ENCODE measurements around the gene PTGES2.
"Not testable (repeated sequence)": the region's sequence is repeated elsewhere in the genome, so short reads cannot be mapped to it uniquely, and the experiment has no call there.

Gene PTGES2

GRCh38 chr9:128084746-128085145, 42.8 kb downstream of the PTGES2 start:
- DNase-seq: no peak

- no peak for DNase-seq
Measured at GRCh38 chr9:128082151-128082550, 45.4 kb downstream of the PTGES2 start.

GRCh38 chr9:128081056-128081455, 46.5 kb downstream of the PTGES2 start:
- no peak for DNase-seq

GRCh38 chr9:128080206-128080605, 47.3 kb downstream of the PTGES2 start:
- no peak for DNase-seq

DNA sequence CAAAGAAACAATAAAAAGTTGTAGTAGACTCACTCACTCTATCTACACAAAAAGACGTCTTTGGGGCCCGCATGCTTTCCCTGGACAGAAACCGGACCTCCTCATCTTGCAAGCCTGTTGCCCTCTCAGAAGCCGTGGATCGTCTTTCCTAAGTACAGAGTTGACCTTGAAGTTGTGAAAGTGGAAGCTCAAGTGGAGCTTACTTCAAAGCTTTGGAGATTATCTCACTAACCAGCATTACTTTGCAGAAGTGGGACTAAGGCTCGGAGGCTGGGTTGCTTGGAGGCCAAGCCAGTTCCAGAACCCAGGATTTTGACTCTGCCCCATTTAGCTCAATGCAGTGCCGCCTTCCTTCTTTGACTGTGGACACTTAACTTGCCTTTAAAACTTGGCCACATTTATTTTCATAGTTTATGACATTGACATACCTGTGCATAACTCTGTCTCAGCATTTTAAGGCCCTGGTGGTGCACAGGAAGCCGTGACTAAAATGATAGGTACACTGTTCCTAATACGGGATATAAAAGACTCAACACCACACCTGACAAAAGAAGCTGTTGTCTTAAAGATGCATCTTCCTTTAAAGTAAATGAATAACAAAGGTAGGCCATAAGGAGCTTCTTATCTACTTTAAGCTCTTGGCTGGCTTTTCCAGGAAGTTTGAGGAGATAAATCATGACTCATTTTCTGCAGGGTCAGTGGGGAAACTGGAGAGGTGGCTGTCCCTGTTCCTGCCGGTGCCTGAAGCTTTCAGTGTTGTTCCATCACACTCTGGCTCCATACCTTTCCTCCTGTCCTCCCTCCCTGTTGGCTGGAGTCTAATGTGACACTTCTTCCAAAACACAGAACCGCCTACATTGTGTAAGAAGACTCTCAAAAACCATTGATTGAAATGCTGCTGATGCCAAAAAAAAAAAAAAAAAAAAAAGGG, 48.8 kb downstream of the PTGES2 start:
- DNase-seq: no peak

DNA sequence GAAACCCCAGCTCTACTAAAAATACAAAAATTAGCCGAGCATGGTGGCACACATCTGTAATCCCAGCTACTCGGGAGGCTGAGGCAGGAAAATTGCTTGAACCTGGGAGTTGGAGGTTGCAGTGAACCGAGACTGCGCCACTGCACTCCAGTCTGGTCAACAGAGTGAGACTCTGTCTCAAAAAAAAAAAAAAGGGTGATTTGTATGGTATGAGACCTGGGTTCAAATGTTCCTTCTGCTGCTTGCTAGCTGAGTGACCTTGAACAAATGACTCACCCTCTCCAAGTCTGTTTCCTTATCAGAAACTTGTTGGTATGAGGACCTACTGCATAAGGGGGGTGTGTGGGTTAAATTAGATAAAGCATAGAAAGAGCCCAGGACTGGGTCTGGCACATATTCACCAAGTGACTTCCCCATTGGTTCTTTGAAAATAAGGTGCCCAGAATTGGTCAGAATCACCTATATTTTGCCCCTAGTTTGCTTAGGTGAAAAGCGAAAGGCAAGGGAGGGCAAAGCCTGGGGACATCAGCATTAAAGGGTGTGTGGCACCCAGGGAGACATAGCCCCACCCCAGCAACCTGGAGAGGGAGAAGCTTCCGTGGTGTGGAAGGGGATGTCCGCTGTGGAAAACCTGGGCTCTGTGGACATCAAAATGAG, 49.6 kb downstream of the PTGES2 start:
- DNase-seq: no peak

DNA sequence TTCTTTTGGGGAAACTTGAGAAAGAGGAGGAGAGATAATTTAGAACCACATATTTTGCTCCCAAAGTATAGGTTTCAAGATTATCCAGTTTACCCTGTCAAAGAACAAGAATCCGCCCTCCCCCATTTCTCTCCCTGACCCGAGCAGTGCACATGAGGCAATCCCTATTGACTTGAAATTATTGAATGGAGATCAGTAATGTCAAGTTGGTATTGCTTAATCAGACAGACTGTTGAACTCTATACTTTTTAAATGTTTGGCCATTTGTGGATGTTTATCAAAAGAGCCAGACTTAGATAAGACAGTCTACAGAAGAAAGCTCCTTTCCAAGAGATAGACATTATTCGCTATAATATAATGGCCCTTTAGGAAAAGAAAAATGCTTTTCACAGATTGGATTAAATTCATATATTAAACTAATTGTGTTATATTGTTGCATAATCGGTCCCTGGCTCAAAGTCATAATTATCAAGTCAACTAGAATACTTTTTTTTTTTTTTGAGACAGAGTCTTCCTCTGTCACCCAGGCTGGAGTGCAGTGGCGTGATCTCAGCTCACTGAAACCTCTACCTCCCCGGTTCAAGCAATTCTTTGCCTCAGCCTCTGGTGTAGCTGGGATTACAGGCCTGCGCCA, 54.2 kb downstream of the PTGES2 start:
- DNase-seq: no peak

DNA sequence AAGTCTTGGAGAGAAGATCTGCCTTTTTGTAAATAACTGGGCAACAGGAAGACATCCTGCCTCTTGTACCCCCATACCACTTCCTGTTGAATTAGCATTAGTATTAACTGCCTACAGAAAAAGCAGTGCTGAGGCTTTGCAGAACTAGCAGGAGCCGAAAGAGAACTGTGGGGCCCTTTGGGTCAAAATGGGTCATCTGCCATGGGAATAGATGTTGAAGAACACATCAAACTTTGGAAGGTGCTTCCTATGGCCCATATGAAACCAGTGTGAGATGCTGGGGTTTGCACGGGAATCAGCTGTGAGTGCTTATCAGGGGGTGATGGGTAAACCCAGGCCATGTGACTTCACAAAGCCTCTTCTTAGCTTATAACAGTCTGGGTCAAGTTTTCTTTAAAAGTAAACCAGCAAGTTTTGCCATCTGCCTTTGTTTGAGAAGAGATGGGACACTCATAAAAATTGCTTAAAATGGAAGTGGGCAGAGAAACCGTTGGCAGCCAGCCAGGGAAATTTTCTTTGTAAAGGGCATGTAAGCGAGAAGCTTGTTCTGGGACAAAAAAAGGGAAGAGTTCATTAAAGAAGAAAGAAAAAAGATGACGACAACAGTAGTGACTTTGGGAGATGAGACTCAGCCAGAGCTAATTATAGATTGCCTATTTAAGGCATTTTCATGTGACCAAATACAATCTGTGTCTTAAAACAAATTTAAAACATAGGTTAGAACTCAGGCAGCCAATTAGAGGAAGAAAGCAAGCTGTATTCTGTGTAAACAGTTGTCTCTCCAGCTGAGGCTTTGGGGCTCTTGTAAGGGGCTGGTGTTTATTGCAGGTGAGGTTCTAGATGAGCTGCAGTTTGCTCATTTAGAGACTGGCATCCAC, 55.1 kb downstream of the PTGES2 start:
- DNase-seq: peak; percentile 46

- DNase-seq: not testable (repeated sequence)
Measured at GRCh38 chr9:128071475-128071874, 56.1 kb downstream of the PTGES2 start.

DNA sequence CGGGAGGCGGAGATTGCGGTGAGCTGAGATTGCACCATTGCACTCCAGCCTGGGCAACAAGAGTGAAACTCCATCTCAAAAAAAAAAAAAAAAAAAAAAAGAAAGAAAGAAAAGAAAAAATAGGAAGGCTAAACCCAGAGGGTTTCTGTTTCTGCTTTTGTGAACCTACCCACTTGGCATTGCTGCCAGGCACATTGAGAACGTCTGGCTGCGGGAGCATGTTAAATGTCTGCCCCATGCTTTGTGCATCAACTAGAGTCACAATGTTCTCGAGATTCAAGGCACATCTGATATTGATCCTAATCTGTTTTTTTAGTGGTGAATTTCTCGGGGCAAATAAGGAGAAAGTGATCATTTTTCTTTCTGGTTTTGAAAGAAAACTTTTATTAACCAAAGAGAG, 56.7 kb downstream of the PTGES2 start:
- no peak for DNase-seq
